Fibroblast of skin of right quadriceps (primary cell): ENCODE results near the gene TMEM72.
"Not testable (repeated sequence)": the region's sequence is repeated elsewhere in the genome, so short reads cannot be mapped to it uniquely, and the experiment has no call there.

Source experiments
- DNase-seq: peaks from one replicate; pipeline ENCODE4 v3.0.0-alpha.2; 2013

Gene TMEM72

DNA sequence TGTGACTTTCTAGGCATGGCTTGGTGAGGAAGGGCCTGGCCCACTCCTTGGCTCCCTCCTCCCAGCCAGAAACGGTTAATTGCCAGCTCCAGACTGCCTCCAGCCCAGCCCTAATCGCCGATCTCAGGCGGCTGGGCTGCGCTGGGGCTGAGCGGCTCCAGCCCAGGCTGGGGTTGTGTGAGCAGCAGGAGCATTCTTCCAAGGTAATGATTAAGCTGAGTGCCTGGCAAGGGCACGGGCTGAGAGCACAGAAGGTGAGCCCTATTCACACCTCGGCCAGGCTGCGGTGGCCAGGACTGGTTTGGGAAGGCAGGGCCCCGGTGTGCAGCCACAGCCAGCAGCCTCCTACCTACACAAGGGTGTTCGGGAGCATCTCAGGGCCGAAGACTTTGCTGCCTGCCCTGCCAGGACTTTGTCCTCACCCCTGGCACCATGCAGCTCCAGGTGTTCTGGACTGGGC lies at the start of gene TMEM72:
Gene TMEM72 (plus strand): TSS at position 257 of the 460 bp plus-strand sequence. CDS start 176 bp downstream, at position 433.
- no peak for DNase-seq

DNA sequence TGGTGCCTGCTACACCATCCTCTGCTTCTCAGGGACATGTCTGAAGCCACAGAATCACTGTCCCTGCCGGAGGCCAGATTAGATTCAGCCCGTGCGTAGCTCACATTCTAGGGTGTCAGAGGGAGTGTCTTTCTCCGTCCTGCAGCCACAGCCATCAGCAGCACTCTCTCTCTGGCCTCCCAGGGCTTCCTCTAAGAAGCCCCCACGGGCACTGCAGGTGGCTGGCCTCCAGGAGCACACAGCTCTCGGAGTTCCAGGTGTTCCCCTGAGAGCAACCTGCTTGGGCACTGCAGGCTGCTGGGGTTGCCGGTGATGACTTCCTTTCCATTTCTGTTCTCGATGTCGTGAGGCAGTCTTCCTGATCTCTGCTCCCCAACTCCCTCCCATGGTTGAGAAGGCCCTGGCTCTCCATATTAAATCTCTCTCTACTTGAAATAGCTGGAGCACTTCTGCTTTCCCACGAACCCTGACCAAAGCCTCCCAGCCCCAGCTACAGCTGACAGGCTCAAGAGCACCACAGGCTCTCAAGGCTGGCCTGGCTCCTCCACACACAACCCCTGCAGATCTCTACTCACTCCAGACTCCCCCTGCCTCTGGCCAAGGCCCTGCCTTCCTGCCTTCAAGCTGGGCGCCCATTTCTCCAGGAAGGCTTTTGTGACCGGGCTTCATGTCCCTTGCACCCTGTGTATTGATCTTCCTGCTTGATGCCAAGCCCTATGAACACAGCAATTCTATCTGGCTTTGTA lies 49.0 kb upstream of the TMEM72 start:
- DNase-seq = no peak

DNA sequence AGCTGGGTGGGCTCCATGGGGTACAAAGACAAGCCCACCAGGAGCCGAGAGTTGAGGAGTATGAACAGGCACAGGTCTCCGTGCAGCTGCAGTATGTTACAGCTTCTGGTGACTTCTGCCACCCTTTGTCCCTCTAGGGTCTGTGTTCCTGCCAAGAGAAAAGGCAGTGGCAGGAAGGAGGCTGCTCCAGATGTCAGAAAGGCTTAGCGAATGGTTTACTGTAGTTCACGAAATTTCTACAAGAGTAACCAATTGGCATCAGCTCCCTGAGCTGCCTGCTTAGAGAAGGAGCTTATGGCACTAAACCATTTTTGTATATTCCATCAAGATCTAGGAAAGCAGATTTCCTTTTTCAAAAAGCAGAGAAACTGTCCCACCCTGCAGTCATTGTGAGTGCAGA lies 48.2 kb upstream of the TMEM72 start:
- DNase-seq = no peak

DNA sequence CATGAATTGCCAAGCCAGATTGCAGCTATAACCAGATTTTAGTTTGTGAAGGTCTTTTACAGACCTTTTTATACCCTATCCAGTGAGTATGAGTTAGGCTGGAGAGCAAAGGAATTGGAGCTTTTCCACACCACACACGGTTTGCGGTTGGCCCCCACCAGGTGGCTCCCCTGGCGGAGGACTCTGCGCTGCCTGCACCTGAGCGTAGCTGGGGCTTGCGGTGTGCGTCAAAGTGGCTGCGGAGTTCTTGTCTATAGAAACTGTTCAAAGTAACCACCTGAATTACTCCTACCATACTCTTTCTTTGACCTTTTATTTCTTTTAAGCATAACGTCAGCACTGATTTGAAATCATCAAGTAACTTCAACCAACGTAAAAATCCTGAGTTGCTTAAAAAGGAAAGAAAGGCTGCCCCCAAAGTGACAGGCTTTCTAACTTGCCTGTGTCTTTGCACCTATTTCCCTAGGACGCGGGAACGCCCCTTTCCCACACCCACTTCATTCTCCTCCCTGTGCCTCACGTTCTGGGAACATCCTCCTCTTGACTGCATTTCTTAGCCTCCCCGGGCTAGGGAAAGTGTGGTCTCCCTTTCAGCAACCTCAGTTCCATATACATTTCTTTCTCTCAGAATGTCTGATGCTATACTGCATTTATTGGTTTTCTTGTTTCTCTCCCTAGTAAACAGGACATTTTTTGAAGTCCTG lies 47.6 kb upstream of the TMEM72 start:
- no peak for DNase-seq

DNA sequence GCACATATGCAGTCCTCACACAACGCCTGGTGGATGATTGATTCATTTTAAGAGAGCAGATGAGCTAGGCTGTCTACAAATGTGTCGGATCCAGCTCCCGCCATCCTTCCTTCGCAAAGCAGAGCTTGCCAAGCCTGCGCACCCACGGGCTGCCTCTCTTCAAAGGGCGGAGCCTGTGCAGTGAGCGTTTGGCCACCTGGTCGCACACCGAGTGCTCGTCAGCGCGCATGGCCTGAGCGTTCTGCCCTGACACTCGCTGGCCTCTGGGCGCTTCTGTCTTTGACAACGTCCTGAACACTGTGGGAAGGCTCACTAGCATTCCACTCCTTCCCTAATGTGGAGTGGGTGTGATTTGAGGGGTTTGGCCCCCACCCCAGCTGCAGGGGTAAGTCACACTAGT lies 47.1 kb upstream of the TMEM72 start:
- DNase-seq = no peak

DNA sequence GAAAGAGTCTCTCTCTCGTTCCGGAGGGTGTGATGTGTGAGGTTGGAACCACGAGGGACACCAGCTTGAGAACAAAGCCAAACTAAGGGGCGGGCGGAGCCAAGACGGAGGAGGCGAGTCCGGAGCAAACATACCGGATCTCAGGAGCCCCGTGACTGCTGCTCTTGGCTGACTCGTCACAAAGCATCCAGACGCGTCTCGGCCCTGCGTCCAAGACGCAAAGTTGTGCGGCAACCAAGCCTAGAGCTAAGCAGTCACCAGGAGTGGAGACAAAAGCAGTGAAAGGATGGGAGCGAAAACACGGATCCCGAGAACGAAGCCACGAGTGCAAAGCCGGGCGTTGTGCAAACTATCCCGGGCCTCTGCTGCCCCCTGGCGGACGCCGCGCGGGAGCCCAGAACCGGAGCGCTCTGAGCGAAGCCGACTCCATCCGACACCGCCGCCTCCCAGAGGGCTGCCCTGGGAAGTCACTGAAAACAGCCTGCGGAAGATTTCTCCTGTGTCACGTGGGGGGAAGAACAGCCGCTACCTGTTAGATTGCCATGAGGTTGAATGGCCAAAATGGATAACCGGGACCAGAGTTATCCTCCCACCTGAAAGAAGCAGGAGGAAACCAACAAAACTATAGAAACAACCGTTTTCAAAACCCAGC lies 46.4 kb upstream of the TMEM72 start:
- DNase-seq = peak; percentile 85

DNA sequence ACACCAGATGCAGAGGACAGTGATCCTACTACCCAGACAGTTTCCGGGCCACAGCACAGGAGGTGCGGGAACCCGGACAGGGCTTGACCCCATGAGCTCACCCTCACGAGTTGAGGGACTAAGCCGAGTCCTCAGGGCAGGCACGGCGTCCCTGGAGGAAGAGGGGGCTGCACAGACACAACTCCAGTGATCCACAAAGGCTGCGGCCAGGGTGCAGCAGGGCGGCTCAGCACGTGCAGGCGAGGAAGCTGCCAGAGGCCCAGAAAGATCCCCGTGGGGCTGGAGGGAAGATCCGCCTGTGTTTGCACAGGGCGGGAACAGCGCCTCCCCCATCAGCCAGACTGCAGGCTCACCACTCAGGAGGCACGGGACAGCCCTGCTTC lies 45.9 kb upstream of the TMEM72 start:
- no peak for DNase-seq

DNA sequence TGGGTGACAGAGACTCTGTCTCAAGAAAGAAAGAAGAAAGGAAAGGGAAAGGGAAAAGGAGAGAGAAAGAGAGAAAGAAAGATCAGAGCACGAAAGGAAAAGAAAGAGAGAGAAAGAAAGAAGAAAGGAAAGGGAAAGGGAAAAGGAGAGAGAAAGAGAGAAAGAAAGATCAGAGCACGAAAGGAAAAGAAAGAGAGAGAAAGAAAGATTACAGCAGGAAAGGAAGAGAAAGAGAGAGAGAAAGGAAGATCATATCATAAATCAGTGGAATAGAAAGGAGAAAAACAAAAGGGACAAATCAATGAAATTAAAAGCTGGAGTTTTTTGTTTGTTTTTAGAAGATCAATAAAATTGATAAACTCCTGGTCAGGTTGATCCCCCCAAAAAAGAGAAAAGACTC lies 44.8 kb upstream of the TMEM72 start:
- not testable (repeated sequence) for DNase-seq

DNA sequence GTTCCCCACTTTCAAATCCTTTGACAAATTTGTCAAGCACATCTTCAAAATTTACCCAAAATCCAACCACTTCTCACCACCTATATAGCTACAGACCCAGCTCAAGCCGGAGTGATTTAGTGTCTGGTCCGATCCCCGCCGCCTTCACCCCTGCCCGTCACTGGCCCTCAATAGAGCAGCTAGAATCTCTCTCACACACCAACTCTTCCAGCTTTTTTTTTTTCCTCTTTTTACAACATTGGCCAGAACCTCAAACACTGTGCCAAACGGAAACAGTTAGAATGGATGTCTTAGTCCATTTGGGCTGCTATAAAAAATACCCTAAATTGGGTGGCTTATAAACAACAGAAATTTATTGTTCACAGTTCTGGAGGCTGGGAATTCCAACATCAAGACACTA lies 41.1 kb upstream of the TMEM72 start:
- no peak for DNase-seq

DNA sequence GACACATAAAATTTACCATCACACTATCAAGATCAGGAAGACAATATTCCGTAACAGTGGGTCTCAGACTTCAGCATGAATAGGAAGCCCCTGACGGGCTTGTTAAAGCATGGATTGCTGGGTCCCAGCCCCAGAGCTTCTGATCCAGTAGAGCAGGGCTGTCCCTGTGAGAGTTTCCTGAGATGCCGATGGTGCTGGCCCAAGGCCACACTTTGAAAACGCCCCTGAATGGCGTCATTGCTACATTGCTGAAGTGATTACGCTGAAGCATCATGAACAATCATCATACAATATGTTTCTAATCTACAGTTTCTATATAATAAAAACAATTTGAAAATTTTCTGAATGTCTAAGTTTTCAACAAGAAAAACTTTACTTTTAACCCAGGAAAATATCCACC lies 38.0 kb upstream of the TMEM72 start:
- peak; percentile 71 for DNase-seq

DNA sequence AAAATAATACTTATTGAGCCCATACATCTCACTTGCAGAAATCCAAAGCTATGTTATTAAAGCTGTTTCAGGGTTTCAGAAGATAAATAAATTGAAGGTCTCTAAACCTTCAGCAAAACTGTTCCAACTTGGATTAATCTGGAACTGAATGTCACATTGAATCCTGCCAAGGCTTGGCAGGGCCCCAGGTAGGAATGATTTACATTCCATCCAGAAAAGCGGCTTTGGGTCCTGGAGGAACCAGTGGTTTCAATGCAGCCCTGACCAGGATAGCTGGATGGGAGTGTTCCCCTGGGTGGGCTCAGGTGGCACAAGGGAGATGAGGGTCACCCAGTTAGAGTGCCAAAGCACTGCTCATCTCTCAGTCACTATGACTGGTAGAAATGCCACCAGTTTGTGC lies 37.0 kb upstream of the TMEM72 start:
- DNase-seq = no peak

DNA sequence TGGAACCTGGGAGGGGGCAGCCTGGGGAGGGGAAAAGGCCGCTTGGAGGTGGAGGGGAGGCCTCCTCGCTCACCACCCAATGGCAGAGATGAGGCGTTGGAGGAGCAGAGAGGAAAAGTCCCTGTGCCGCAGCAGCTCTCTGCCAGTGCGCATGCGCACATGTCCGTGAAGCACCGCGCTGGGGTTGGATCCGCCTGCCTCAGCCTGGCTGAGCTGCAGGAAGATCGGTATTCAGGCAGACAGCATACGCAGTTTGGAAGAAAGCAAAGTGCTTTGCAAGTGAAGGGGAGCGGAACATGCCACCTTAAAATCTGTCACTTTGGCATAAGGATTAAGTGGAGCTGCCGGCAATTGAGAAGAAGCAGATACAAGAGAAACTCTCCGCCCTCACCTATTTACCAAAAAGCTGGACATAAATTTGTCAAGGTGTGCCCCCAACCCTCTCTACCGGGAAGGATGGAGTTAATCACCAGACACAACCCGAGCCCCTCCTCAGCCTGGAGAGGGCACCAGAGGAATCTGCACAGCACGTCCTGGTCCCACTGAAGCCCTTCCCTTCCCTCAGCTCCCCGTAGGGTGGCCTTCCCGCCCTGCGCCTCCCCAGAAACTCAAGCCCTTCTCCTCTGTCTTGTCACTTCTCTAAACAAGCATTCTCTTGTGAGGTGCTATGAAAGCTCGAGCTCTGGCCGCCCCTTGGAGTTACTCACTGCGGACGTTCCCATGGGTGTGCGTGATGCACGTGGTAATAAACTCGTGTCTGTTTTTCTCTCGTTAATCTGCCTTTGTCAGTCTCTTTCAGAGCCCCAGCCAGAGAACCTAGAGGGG lies 32.2 kb upstream of the TMEM72 start:
- peak; percentile 85 for DNase-seq

DNA sequence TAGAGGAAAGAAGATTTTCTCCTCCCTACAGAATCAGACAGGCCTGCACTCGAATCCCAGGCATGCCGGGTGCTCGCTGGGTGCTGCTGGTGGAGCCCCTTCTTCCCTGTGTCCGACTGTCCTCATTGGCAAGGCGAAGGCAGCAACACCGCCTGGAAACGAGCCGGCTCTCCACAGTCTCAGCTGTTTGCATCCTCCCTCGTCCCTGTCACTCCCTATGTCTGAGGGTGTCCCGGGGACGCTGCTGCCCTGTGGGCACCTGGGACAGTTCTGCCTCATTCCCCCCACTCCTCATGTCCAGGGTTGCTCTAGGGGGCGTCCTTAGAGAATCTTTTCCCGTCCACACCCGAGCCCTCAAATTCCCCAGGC lies 31.6 kb upstream of the TMEM72 start:
- DNase-seq = no peak

DNA sequence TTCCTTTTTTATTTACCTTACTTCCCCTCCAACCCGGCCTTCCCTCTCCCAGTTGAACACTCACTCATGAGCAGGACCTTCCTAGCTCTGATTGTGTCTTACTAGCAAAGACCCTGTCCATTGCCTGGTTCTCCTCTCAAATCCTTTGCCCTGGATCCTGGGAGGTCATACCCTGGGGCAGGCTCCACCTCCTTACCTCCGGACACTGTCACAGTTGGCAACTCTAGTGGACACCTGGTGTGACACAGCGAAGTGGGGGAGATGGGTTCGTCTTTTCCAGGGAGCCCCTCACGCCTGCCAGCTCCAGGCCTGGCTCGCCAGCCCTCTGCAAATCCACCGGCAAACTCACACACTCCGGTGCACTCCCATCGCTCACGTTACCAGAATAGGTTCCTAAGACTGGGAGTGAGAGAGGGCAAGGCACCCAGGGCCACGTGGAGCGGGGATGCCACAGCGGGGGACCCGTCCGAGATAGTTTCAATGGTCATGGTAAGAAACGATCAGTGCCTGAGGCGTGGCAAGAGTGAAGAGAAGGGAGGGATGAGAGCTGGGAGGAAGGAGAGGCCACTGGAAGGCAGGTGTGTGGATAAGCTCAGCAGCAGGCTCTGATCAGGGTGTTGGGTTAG lies 30.9 kb upstream of the TMEM72 start:
- no peak for DNase-seq

DNA sequence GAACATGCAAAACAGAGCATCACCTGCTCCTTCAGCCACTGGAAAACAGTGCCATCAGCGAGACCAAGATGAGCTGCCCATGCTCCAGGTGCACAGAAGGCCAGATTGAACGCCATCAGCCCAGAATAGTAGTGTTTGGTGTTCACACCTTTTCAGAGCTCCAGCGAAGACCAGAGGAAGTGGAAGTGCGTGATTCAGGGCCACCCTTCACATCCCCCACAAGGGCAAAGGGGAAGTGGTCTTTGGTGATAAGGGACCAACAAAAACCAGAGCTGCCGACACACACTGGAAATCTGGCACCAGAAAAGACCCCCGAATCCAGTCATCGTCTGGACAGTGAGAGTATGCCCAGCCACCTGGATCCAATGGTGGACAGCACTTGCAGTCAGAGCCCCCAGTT lies 29.5 kb upstream of the TMEM72 start:
- DNase-seq = no peak

DNA sequence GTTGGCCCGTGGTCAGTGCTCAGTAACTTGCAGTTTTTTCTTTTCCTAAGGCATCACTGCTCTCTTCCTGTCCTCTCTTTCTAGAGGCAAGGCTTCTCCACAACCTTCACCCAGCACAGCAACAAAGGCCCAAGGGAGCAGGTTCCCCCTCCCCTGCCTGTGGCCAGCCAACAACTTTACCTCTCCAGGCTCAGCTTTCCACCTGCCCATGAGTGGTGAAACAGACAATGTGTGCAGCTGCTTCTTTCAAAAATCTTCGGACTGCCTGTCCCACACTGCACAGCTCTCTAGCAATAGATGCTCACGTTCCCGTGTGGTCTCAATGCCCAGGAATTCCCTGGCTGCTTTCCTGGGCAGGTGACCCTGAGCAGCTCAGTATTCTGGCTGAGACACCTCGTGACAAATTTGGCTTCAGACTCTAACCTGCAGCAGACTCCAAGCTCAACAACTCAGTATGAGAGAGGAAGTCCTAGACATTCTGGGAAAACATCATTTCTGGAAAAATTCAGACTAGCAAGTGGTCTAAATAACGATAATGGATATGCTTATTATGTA lies 28.9 kb upstream of the TMEM72 start:
- no peak for DNase-seq

DNA sequence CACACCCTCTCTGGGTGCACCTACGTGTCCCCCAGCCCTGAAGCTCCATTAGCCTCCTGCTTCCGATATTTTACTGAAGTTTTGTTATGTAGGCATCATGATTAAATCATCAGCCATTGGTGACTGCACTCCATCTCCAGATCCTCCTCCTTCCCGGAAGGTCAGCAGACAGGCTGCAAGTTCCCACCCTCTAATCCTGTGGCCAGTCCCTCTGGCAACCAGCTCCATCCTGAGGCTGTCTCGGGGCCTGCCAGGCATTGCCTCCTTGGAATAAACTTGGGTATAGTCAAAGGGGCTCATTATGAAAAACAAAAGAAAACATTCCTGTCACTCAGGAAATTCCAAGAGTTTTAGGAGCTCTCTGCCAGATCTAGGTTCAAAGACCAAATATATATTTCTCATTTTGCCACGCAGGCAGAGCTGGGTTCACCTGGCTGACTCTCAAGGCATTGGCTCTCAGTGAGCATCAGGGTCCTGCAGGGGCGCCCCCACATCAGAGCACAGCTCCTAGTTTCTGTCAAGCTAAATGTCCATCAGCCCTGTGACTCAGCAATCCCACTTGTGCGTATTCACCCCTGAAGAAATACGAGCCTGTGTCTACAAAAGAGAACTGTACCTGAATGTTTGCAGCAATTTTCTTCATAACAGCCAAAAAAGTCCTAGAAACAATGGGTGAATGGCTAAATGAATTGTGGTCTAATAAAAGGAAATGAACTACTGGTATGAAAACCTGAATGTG lies 27.4 kb upstream of the TMEM72 start:
- no peak for DNase-seq

DNA sequence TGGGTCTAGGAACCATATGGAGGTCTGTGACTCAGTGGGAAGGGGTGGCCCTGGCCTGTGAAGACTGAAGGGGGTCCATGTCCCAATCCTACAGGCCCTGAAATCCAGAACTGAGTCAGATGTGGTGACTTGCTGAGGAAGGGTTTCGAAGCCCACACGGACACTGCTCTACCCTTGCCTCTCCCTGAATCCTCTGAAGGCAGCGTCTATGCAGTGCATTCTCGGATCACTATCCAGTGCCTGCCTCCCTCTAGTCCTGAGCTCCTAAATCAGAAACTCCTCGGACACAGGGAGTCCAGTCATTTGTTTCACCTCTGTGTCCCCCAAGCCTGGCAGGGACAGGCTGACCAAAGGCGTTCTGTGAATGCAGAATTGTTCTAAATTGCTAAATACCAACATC lies 25.4 kb upstream of the TMEM72 start:
- DNase-seq = no peak

DNA sequence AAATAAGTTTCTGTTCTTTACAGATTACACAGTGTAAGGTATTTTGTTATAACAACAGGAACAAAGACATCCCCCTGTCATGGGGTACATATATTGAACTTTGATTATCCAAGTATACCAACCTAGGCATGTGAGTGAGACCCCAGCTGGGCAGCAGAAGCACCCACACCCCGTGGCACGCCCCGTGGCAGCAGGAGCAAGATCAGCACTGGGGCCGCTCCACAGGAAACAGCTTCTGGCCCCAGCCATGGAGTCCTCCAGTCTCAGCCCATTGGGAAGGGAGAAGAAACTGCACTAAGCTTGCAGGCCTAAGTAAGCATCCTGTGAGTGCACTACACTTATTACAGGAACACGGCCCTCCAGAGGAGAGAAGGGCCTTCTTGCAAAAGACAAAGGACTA lies 24.2 kb upstream of the TMEM72 start:
- DNase-seq = no peak

DNA sequence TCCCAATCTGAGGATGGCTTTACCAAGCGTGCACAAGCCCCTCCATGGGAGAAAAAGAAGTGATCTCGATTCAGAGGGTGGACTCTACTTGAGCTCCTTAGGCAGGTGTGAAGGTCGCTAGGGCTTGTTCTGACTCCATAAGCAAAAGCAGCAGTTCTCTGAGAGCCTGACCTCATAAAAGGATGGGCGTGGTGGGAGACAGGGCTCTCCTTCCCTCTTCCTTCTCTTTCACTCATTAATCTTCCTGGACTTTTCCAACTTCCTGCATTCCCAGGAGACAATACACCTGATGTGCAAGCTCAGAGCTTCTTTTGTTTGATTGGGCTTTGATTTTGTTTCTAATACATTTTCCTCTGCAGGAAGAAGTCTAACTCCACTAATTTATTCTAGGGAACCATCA lies 22.3 kb upstream of the TMEM72 start:
- no peak for DNase-seq

DNA sequence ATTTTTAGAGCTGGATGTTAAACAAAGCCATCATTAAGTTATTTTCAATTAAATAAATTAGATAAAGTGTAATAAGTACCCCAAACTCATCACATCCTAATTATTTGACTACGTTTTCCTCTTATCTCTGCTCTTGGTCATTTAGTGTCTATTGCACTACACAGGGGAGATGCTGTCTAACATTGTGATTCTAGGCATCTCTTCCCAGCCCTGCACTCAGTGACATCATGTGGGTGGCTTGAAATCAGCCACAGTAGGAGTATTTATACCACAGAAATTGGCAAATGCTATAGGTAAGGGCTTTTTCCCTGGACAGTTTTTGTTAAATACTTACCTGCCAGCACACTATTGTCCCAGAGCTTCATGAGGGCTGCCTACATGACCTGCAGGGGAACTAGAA lies 21.3 kb upstream of the TMEM72 start:
- no peak for DNase-seq
